Measurements from ENCODE around the gene EVI5.
A peak's percentile ranks its signal among the peaks of the same experiment; 100 is the strongest.
"Not testable (repeated sequence)": the region's sequence is repeated elsewhere in the genome, so short reads cannot be mapped to it uniquely, and the experiment has no call there.

The EVI5 gene

GRCh38 chr1:92754000-92754718 is 30.7 kb downstream of the EVI5 start:
- H3K4me3 Mint-ChIP-seq: no peak overlapping the region
- peaks cover 6% of the 10 kb centered on the region for H3K4me1 Mint-ChIP-seq

GRCh38 chr1:92752719-92753118 is 32.2 kb downstream of the EVI5 start:
- Mint-ChIP-seq H3K4me3 (no peak overlapping the region), H3K36me3 (ENCODE audit: low read depth) (peaks cover 17% of the 10 kb centered on the region), H3K4me1 (peaks cover 6% of the 10 kb centered on the region), H3K9me3 (peaks cover 3% of the 10 kb centered on the region), H3K27me3 (ENCODE audit: low read depth, poor library complexity) (no peaks in the 10 kb centered on the region), H3K27ac (no peak overlapping the region)
- no peak for DNase-seq
- TF ChIP-seq CTCF (IDR thresholded peaks at IDR 0.05): no peak

More at GRCh38 chr1:92754000-92754718, 30.7 kb downstream of the EVI5 start:
- H3K27ac Mint-ChIP-seq: no peak overlapping the region
- no peaks in the 10 kb centered on the region for H3K27me3 Mint-ChIP-seq (ENCODE audit: low read depth, poor library complexity)
- peaks cover 17% of the 10 kb centered on the region for H3K36me3 Mint-ChIP-seq (ENCODE audit: low read depth)
- peaks cover 3% of the 10 kb centered on the region for H3K9me3 Mint-ChIP-seq
- DNase-seq: no peak
- no peak for TF ChIP-seq CTCF (IDR thresholded peaks at IDR 0.05)

GRCh38 chr1:92749024-92749634 is 35.8 kb downstream of the EVI5 start:
- no peaks in the 10 kb centered on the region for H3K9me3 Mint-ChIP-seq
- no peak overlapping the region for H3K27ac Mint-ChIP-seq
- DNase-seq: no peak
- TF ChIP-seq CTCF (IDR thresholded peaks at IDR 0.05): peak; percentile 44
- no peak overlapping the region for H3K4me3 Mint-ChIP-seq
- peaks cover 6% of the 10 kb centered on the region for H3K4me1 Mint-ChIP-seq
- H3K27me3 Mint-ChIP-seq (ENCODE audit: low read depth, poor library complexity): no peaks in the 10 kb centered on the region
- peaks cover 6% of the 10 kb centered on the region for H3K36me3 Mint-ChIP-seq (ENCODE audit: low read depth)

GRCh38 chr1:92748138-92748537 is 36.8 kb downstream of the EVI5 start:
- peak overlapping the region; percentile 70 for H3K27ac Mint-ChIP-seq
- no peak for DNase-seq
- TF ChIP-seq CTCF (IDR thresholded peaks at IDR 0.05): no peak
- no peaks in the 10 kb centered on the region for H3K9me3 Mint-ChIP-seq
- peaks cover 6% of the 10 kb centered on the region for H3K36me3 Mint-ChIP-seq (ENCODE audit: low read depth)
- no peaks in the 10 kb centered on the region for H3K27me3 Mint-ChIP-seq (ENCODE audit: low read depth, poor library complexity)
- peaks cover 6% of the 10 kb centered on the region for H3K4me1 Mint-ChIP-seq
- no peak overlapping the region for H3K4me3 Mint-ChIP-seq

- no peaks in the 10 kb centered on the region for H3K9me3 Mint-ChIP-seq
- H3K27me3 Mint-ChIP-seq (ENCODE audit: low read depth, poor library complexity): no peaks in the 10 kb centered on the region
- H3K4me1 Mint-ChIP-seq: peaks cover 3% of the 10 kb centered on the region
- H3K27ac Mint-ChIP-seq: no peak overlapping the region
- no peak for TF ChIP-seq CTCF (IDR thresholded peaks at IDR 0.05)
- peaks cover 6% of the 10 kb centered on the region for H3K36me3 Mint-ChIP-seq (ENCODE audit: low read depth)
- H3K4me3 Mint-ChIP-seq: no peak overlapping the region
- DNase-seq: no peak
Measured at GRCh38 chr1:92747735-92748134, 37.2 kb downstream of the EVI5 start.

- H3K36me3 Mint-ChIP-seq (ENCODE audit: low read depth); H3K4me1 Mint-ChIP-seq; H3K9me3 Mint-ChIP-seq; DNase-seq; H3K27ac Mint-ChIP-seq; H3K4me3 Mint-ChIP-seq; H3K27me3 Mint-ChIP-seq (ENCODE audit: low read depth, poor library complexity): not testable (repeated sequence)
Measured at GRCh38 chr1:92746255-92746654, 38.7 kb downstream of the EVI5 start.

Measured in nephron progenitor cell (in vitro differentiated cells).